Activated CD4-positive, alpha-beta T cell treated with anti-CD3 and anti-CD28 coated beads, Interleukin-2, Interleukin-4, amounts not matched to agents 100 ng/mL and 50 ng/mL, durations not matched to agents 16 hours and 8 hours (primary cell): ENCODE measurements around the gene IRX6.

Experiments
- DNase-seq: peaks from one replicate; pipeline ENCODE4 v3.0.0-alpha.2; 2020; ENCODE audit warnings: low spot score

IRX6 gene

DNA sequence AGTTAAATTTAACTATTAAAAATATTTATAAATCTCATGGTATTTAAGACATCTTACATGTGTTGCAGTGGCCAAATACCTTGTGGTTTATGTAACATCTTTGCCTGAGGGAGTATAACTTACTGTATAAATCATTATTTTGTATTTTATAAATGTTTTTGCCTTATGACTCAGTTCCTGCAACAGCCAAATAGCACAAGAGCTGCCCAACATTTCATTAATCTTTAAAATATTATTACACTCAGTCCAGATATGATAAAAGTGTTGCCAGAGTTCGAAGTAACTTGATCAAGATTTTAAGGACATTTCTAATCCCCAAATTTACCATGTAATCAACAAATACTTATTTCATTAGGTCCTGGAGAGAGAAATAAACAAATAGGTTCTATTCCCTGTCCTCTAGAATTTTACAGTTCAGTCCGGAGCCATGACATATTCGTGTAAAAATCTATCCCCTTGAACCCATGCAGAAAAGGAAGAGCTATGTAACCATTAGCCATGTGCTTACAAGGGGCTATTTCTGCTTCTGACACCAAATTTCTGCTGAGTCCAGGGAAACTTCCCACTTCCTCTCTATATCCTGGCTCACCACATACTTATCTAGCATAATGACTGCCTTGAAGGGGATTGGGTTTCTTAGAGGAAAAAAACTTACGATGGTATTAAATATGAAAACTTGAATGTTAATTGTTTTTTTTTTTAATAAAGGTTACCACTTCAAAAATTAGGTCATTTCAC lies 44.0 kb downstream of the IRX6 start:
- DNase-seq = no peak

DNA sequence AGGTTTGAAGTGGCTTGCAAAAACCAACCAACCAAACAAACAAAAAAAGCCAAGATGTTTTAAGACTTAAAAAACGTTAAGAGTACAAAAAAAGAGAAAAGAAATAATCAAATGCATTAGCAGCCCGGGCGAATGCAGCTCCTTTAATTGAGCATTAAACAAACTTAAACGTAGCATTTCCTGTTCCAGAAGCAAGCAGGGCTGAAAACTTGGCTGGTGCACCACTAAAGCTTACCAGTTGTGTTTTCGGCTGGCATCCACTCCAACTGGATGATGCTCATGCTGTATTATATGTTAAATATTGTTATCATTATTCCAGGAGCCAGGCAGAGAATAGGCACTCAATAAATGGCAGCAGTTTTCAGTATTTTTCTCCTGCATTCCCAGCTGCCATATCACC lies 45.1 kb downstream of the IRX6 start:
- DNase-seq = no peak

GRCh38 chr16:55370762-55371482 lies 46.9 kb downstream of the IRX6 start:
- peak; percentile 14 for DNase-seq

DNA sequence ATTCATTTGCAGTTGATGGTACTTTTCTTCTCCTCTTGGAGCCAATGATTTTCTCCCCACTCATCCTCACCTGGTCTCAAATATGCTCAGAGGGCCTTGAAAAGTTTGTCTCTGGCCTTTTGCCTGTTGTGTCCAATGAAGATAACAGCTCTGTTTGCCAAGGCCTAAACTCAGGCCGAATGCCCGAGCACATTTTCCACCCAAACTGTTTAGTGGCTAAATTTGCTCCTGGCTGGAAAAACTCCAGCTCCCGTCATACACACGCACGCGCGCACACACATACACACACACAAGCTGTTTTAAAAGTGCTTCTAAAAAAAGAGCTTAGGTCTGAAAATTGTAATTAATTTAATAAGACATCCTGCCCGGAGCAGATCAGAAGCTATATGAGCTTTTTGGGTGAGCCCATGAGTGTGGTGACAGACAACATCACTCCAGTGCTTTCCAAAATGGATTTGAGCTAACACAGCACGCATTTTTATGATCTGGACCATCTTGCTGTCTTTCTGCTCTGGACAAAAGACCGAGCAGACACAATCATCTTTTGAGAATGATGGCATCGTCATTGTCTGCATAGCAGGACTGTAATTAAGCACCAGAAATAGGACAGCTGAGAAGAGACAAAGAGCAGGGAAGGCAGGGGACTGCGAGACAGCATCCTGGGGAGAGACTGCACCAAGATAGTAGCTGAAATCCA lies 48.9 kb downstream of the IRX6 start:
- DNase-seq = no peak

DNA sequence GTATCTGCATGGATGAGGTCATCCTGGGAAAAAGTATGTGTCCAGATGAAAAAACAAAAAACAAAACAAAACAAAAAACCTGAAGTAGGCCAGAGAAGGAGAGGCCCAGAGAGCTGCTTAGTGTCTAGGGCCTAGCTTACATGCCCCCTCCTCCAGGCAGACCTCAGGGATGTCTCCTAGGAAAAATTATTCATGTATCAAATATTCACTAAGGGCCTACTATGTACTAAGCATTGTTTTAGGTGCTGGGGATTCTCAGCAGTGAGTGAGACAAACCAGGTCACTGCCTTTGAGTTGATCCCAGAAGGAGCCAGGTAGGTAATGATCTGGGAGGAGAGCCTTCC lies 49.5 kb downstream of the IRX6 start:
- DNase-seq = no peak

- no peak for DNase-seq
Observed at GRCh38 chr16:55376045-55376444, 52.0 kb downstream of the IRX6 start.

GRCh38 chr16:55376567-55377167 lies 52.7 kb downstream of the IRX6 start:
- DNase-seq = no peak

- no peak for DNase-seq
Observed at GRCh38 chr16:55377840-55378239, 53.8 kb downstream of the IRX6 start.

- DNase-seq = no peak
Observed at GRCh38 chr16:55378616-55379015, 54.6 kb downstream of the IRX6 start.

DNA sequence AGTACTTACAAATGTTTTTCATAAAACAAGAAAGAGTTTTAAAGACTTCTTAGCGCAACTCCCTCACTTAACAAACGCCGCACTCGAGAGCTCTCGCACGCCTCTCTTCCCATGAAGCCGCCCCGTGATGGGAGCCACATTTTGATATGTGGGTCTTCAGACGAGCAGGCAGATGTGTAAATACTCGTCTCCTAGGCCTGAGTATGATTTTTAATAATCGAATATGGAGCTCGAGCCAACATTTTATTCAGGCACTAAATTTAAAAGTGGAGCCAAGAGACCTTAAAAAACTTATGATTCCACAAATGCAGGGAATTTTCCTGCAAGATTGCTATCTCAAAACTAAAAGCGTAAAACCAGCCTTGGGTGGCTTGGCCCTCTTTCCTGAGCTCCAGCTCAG lies 55.4 kb downstream of the IRX6 start:
- DNase-seq = no peak

DNA sequence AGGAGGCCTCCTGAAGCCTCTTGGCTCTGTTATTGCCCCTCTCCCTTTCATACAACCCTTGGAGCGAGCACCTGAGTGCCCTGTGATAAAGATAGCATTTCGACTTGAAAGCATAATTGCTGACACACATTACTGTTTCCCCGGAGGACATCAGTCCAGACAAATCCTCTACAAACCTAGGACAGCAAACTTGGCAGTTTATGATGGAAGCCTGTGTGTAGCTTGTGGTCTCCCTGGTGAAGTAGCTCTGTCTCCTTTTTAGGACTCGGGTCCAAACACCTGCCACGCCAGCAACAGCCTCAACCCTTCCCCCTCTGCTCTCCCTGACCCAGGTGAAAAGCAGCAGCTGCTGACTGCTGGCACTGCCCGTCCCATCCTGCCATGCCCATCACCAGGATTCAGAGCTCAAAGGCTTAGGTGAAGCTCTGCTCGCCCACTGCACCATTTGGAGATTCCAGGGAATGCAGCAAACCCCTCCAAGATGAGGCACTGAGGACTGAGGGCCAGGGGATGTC lies 55.9 kb downstream of the IRX6 start:
- DNase-seq = no peak
